GM21723 (cell line): ENCODE data around the gene ZRANB3.
"Not testable (repeated sequence)": the region's sequence is repeated elsewhere in the genome, so short reads cannot be mapped to it uniquely, and the experiment has no call there.

Source experiments
- ATAC-seq: cut with Tn5 transposase; IDR thresholded peaks from one replicate; pipeline ENCODE4 v1.9.1; 2021; ENCODE audit warnings: mild to moderate bottlenecking, moderate library complexity; ENCODE audit not compliant: unreplicated experiment

The ZRANB3 gene

DNA sequence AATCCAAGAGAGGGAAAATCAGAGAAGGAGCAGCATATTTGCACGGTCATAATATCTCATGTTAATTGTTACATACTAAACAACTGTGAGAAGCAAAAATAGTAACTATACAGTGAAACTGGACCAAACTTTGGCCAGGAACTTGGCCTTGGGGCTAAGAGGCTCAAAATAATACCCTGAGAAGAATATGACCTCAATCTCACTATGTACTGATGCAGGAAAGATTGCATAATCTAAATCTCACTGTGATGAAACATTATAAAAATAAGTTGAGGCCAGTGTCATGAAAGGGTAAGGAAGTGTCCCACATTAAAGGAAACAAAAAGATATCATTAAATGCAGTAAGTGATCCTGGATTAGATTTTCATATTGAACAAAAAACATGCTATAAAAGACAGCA lies 36.5 kb downstream of the ZRANB3 start:
- no peak for ATAC-seq

DNA sequence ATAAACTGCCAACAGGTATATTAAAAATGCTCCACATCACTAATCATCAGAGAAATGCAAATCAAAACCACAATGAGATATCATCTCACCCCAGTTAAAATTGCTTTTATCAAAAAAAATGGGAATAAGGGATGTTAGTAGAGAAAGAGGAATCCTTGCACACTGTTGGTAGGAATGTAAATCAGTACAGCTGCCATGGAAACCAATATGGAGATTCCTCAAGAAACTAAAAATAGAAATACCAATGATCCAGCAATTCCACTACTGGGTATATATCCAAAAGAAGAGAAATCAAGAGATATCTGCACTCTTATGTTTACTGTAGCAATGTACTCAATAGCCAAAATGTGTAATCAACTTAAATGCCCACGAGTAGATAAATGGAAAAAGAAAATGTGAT lies 40.6 kb downstream of the ZRANB3 start:
- ATAC-seq = no peak

DNA sequence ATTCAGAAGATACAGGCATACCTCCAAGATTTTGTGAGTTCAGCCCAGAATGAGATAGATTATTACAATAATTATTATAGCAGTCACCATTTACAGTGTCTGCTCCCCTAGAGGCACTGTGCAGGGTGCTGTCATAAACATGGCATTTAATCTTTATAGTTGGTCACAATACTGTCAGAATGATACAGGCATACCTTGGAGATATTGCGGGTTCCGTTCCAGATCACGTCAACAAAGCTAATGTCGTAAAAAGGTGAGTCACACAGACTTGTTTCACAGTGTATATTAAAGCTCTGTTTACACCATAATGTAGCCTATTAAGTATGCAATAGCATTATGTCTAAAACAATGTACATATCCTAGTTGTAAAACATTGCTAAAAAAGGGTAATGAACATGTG lies 45.6 kb downstream of the ZRANB3 start:
- ATAC-seq = no peak

DNA sequence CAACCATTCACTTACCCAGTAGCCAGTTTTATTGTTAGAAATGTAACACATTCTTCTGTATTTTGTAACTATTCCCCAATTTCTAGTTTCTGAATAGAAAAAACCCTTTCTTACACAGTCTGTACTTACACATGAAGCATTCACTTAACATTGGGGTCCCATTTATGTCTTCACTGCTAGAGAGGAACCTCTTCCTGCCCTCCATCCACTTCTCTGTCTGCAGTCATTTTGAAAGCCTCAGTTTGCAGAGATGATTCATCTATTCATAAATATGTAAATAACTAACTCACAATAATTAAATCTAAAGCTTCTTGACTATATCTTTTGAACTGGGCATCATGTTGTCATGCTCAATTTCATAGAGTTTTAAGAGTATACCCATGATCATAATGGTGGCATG lies 55.9 kb downstream of the ZRANB3 start:
- no peak for ATAC-seq

DNA sequence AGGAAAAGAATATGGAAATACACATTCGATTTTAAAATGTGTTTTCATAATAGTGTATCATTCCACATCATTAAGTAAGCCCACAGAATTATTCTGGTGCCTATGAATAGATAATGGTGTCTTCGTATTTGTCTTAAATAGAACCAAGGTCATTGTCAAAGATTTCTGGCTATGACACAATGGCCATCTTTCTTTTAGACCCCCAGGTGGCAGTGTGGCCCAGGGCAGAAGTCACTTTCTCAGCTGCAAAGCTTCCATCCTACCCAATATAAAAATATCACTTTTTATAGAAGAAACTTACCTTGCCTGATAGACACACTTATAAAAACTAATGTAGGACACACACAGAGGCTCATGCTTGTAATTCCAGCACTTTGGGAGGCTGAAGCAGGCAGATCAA lies 57.5 kb downstream of the ZRANB3 start:
- ATAC-seq = no peak

DNA sequence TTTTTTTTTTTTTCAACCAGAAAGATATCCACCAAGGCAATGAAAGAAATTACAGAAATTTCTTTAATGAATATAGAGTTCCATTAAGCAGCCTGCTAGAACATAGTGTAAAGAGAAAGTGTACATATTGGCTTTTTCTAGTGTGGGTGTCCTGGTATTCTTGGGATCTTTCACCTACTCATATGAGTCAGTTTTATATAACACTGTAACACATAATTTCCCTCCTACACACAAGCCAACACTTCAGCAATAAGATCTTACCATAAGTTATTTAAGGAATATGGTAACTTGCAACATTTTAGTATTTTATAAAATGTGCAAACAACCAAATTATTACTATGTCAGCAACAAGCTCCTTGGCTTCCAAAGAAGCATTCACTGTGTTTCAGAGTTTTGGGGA lies 59.9 kb downstream of the ZRANB3 start:
- no peak for ATAC-seq

DNA sequence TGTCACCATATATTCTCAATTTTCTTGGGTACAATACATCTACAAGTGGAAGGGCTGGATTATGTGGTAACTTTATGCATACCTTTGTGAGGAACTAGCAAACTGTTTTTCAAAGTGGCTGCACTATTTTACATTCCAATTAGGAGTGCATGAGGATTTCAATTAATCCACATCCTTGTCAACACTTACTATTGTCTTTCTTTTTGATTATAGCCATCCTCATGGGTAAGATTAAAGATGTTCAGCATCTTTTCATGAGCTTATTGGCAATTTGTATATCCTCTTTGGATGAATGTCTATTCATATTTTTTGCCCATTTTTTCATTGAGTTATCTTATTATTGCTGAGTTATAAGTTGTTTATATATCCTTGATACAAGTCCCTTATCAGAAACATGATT lies 73.7 kb downstream of the ZRANB3 start:
- no peak for ATAC-seq

DNA sequence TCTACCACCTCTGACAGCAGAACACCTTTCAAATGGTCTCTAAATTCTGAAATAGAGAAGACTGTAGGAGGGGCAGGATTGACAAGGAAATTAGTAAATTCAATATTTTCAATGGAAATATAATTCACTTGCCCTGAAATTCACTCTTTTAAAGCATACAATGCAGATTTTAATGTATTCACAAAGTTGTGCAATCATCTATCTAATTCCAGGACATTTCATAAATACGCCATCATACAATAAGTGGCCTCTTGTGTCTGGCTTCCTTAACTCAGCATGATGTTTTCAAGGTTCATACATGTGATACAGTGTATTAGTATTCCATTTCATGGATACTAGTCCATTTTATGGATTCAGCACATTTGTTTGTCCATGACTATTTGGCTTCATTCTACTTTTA lies 74.2 kb downstream of the ZRANB3 start:
- ATAC-seq = no peak

DNA sequence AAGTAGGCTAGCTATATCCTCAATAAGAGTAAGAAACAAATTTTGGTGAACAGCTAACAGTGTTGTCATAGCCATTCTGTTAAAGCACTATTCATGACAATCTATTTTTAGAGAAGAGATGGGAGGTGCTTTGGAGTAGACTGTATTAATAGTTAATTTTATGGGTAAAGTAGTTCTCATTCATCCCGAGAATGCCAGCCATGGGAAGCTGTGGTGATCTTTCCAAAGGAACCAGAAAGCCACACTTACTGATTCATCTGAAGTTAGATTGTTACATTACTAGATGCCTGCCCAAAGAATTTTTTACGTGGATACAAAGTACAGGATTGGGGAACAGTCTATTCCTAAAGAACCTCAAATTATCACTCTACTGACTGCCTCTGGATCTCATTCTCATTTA lies 74.6 kb downstream of the ZRANB3 start:
- no peak for ATAC-seq

DNA sequence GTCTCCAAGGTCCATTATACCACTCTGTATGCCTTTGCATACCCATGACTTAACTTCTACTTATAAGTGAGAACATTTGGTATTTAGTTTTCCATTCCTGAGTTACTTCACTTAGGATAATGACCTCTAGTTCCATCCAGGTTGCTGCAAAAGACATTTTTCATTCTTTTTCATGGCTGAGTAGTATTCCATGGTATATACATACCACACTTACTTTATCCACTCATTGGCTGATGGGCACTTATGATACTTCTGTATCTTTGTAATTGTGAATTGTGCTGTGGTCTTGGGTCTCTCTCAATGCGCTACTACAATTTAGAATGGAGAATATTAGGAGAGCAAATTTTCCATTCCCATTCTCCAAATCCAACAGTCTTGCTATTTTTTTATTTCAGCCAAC lies 76.4 kb downstream of the ZRANB3 start:
- ATAC-seq = no peak

DNA sequence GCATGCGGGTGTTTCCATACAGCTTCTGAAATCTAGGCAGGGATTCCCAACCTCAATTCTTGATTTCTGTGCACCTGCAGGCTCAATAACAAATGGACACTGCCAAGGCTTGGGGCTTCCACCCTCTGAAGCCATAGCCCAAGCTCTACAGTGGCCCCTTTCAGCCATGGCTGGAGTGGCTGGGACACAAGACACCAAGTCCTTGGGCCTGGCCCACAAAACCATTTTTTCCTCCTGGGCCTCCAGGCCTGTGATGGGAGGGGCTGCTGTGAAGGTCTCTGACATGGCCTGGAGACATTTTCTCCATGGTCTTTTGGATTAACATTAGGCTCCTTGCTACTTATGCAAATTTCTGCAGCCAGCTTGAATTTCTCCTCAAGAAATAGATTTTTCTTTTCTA lies 78.0 kb downstream of the ZRANB3 start:
- not testable (repeated sequence) for ATAC-seq

DNA sequence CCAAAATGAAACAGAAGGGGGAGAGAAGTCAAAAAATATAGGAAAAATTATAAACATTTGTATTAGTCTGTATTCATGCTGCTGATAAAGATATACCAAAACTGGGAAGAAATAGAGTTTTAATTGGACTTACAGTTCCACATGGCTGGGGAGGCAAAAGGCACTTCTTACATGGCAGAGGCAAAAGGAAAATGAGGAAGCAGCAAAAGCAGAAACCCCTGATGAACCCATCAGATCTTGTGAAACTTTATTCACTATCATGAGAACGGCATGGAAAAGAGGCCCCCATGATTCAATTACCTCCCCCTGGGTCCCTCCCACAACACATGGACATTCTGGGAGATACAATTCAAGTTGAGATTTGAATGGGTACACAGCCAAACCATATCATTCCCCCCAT lies 79.1 kb downstream of the ZRANB3 start:
- no peak for ATAC-seq

DNA sequence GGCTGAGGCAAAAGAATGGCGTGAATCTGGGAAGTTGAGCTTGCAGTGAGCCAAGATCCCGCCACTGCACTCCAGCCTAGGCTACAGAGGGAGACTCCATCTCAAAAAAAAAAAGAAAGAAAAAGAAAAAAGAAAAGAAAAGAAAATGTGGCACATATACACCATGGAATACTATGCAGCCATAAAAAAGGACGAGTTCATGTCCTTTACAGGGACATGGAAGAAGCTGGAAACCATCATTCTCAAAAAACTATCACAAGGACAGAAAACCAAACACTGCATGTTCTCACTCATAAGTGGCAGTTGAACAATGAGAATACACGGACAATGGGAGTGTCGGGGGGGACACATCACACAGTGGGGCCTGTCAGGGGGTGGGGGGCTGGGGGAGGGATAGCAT lies 88.0 kb downstream of the ZRANB3 start:
- not testable (repeated sequence) for ATAC-seq

DNA sequence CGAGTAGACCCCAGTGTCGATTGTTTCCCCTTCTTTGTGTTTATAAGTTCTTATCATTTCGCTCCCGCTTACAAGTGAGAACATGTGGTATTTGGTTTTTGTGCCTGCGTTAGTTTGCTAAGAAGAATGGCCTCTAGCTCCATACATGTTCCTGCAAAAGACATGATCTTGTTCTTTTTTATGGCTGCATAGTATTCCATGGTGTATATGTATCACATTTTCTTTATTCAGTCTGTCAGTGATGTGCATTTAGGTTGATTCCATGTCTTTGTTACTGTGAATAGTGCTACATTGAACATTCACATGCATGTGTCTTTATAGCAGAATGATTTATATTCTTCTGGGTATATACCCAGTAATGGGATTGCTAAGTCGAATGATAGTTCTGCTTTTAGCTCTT lies 95.9 kb downstream of the ZRANB3 start:
- not testable (repeated sequence) for ATAC-seq

DNA sequence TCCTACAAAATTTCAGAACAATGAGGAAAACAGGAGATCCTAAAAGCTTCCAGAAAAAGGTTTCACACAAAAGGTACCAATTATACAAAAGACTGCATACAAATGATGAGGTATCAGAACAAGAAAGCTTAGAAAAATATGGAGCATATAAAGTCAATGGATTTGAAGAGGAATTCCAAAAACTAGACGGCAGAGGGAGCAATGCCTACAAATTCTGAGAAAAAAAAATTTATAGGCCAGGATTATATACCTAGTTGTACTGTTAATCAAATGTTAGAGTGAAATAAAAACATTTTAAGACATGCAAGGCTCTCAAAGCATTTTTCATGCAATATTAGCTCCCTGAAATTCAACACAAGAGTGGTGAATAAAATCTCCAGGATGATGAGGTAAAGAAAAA lies 106.2 kb downstream of the ZRANB3 start:
- ATAC-seq = no peak

DNA sequence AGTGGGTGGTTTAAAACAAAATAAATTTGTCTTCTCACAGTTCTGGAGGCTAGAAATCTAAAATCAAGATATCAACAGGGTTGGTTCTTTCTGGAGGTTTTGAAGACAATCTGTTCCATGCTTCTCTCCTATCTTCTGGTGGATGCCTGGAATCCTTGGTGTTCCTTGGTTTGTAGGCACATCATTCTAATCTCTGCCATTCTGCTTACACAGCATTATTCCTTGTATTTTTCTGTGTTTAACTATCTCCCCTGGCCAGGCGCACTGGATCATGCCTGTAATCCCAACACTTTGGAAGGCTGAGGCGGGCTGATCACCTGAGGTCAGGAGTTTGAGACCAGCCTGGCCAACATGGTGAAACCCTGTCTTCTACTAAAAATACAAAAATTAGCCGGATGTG lies 108.1 kb downstream of the ZRANB3 start:
- ATAC-seq = no peak

DNA sequence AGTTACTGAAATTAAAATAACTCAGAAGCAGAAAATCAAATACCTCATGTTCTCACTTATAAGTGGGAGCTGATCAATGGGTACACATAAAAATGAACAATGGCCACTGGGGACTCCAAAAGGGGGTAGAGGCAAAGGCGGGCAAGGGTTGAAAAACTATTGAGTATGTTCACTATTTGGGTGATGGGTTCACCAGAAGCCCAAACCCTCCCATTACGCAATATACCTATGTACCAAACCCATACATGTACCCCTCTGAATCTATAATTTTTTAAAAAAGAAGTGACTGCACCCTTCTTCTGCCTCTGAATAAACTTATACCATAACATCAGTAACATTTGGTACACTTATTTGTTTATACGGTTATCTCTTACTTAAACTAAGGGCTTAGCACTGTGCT lies 119.4 kb downstream of the ZRANB3 start:
- no peak for ATAC-seq

DNA sequence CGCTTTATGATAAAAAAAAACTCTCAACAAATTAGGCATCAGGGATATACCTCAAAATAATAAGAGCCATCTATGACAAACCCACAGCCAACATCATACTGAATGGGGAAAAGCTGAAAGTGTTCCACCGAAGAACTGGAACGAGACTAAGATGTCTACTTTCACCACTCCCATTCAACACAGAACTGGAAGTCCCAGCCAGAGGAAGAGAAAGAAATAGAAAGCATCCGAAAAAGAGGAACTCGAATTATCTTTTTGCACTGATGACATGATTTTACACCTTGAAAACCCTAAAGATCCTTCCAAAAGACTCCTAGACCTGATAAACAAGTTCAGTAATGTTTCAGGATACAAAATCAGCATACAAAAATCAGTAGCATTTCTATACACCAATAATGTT lies 121.6 kb downstream of the ZRANB3 start:
- peak; percentile 65 for ATAC-seq

DNA sequence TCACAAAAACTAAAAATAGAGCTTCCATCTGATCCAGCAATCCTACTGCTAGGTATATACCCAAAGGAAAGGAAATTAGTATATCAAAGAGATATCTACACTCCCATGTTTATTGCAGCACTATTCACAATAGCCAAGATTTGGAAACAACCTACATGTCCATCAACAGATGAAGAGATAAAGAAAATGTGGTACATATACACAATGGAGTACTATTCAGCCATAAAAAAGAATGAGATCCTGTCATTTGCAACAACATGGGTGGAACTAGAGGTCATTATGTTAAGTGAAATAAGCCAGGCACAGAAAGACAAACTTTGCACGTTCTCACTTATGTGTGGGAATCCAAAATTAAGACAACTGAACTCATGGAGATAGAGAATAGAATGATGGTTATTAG lies 134.8 kb downstream of the ZRANB3 start:
- ATAC-seq = not testable (repeated sequence)

DNA sequence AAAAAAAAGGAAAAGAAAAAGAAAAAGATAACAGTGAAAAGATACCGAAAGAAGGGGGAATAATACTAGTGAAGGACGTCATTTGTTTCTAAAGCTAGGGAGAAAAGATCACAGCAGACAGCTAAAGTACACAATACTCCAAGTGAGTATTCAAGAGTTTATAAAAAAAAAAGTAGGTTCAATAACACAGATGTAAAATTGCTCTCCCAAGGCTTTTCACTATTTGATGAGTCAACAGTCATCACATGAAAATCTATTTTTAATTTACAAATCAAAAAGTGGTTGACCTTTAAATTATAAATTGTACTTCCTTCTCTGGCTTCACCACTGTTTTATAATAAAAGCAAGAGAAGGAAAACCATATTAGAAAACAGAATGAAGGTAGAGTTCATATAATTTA lies 144.0 kb downstream of the ZRANB3 start:
- ATAC-seq = no peak

DNA sequence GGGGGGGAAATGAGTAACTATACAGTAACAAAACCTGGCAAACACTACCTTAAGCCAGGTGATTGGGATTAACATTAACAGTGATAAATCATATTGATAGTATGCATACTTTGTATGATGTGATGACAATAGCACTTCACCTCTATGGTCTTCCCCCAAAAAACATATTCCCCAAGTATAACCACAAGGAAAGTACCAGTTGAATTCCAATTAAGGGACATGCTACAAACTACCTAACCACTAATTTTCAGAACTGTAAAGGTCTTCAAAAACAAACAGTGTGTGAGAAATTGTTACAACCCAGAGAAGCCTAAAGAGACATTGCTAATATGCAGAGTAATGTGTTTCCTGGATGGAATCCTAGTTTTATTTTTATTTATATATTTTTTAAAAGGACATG lies 152.4 kb downstream of the ZRANB3 start:
- ATAC-seq = no peak

DNA sequence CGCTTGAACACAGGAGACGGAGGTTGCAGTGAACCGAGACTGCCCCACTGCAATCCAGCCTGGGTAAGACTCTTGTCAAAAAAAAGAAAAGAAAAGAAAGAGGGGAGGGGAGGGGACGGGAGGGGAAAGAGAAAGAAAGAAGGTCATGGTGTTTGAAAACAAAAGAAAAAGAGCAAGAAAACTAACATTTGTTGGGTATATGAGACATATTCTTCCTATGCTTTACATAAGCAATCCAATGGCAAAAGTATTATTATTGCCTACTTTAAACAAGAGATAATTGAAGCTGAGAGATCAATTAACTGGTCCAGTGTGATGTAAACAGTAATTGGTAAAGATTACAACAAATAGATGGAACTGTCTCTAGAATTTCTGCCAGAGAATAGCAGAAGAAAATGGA lies 157.3 kb downstream of the ZRANB3 start:
- no peak for ATAC-seq

DNA sequence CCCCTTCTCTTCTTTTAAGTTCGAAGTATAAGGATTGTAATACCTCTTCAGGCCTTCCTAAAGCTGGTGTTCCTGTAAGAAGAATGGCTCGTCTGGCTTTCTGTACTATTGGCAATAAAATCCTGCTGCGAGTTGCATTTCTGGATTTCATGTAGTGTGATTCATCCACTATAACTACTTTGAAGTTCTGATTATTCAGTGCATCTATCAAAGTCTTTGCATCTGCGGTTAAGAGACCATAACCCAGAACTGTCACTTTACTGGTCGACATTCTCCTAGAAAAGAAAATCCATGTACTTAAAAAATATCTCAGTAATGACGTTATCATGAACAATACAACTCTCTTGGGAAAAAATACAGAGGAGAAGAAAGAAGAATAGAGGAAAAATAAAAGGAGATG lies 181.1 kb downstream of the ZRANB3 start:
- ATAC-seq = no peak

DNA sequence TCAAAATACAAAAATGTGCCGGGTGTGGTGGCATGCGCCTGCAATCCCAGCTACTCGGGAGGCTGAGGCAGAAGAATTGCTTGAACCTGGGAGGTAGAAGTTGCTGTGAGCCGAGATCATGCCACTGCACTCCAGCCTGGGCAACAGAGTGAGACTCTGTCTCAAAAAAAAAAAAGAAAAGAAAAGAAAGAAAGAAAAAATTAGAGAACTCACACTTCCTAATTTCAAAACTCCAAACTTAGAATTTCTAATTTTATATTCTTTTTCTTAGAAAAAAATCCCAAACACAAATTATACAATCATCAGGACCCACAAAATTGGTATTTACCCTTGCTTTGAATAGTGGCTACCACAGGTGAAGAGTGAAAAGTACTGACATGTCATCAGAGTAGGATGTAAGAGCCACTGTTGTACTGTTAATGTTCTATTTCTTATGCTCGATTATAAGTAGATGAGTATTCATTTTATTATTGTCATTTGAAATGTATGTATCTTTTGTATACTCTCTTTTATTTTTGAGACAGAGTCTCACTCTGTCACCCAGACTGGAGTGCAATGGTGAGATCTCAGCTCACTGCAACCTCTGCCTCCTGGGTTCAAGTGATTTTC lies 182.8 kb downstream of the ZRANB3 start:
- not testable (repeated sequence) for ATAC-seq
